H9 (cell line): ENCODE measurements around the gene CSNK1A1L. TPM values are rescaled to one million over a fixed set of nuclear protein-coding genes. Genes with fewer than 3 reads are reported as not detected.

Experiments
- DNase-seq: peaks from one replicate; pipeline ENCODE4 v3.0.0-alpha.2; 2017
- H2AFZ ChIP-seq: one replicate; pipeline ENCODE4 v1.6.1; 2013; ENCODE audit warnings: mild to moderate bottlenecking, low read length, control low read depth, moderate library complexity
- H2AK5ac ChIP-seq: 2 replicates; pipeline ENCODE4 v1.6.1; 2013; ENCODE audit warnings: low read length, control low read depth, mixed read lengths; ENCODE audit not compliant: insufficient read length
- H2BK120ac ChIP-seq: one replicate; pipeline ENCODE4 v1.6.1; 2013; ENCODE audit warnings: low read depth, mild to moderate bottlenecking, low read length, control low read depth, inconsistent platforms; ENCODE audit not compliant: poor library complexity, severe bottlenecking
- H2BK12ac ChIP-seq: 2 replicates; pipeline ENCODE4 v1.6.1; 2013; ENCODE audit warnings: low read length, control low read depth, mixed read lengths, low read depth; ENCODE audit not compliant: insufficient read length
- H2BK15ac ChIP-seq: 2 replicates; pipeline ENCODE4 v1.6.1; 2013; ENCODE audit warnings: low read depth, low read length, control low read depth
- H2BK20ac ChIP-seq: one replicate; pipeline ENCODE4 v1.6.1; 2013; ENCODE audit warnings: low read depth, mild to moderate bottlenecking, low read length, control low read depth, inconsistent platforms; ENCODE audit not compliant: poor library complexity, severe bottlenecking
- H2BK5ac ChIP-seq: 2 replicates; pipeline ENCODE4 v1.6.1; 2013; ENCODE audit warnings: low read length, control low read depth, mixed read lengths; ENCODE audit not compliant: insufficient read length
- H3K14ac ChIP-seq: 2 replicates; pipeline ENCODE4 v1.6.1; 2013; ENCODE audit warnings: low read length, control low read depth; ENCODE audit not compliant: insufficient read depth
- H3K18ac ChIP-seq: 2 replicates; pipeline ENCODE4 v1.6.1; 2013; ENCODE audit warnings: low read depth, mild to moderate bottlenecking, mixed read lengths, low read length, control low read depth; ENCODE audit not compliant: insufficient read length
- H3K23ac ChIP-seq: 2 replicates; pipeline ENCODE4 v1.6.1; 2013; ENCODE audit warnings: low read length, control low read depth, mixed read lengths, low read depth; ENCODE audit not compliant: insufficient read length
- H3K23me2 ChIP-seq: 2 replicates; pipeline ENCODE4 v1.6.1; 2013; ENCODE audit warnings: low read depth, mild to moderate bottlenecking, mixed read lengths, low read length, control low read depth; ENCODE audit not compliant: insufficient read length, poor library complexity, severe bottlenecking
- H3K27ac ChIP-seq: 2 replicates; pipeline ENCODE4 v1.5.1; 2013; ENCODE audit warnings: low read length, control low read depth, mixed read lengths, low read depth; ENCODE audit not compliant: insufficient read length
- H3K27me3 ChIP-seq: 2 replicates; pipeline ENCODE4 v1.6.1; 2013; ENCODE audit warnings: low read length, control low read depth, inconsistent platforms; ENCODE audit not compliant: insufficient read depth
- H3K4ac ChIP-seq: 2 replicates; pipeline ENCODE4 v1.6.1; 2013; ENCODE audit warnings: low read depth, mild to moderate bottlenecking, control low read depth, inconsistent platforms, low read length, moderate library complexity
- H3K4me1 ChIP-seq: 2 replicates; pipeline ENCODE4 v1.6.1; 2013; ENCODE audit warnings: low read length, control low read depth, inconsistent platforms; ENCODE audit not compliant: insufficient read depth
- H3K4me2 ChIP-seq: 2 replicates; pipeline ENCODE4 v1.6.1; 2013; ENCODE audit warnings: low read length, control low read depth, mixed read lengths; ENCODE audit not compliant: insufficient read length, insufficient read depth
- H3K56ac ChIP-seq: 2 replicates; pipeline ENCODE4 v1.6.1; 2013; ENCODE audit warnings: low read depth, mild to moderate bottlenecking, mixed read lengths, low read length, control low read depth; ENCODE audit not compliant: insufficient read length
- H3K79me1 ChIP-seq: 2 replicates; pipeline ENCODE4 v1.6.1; 2013; ENCODE audit warnings: low read depth, mild to moderate bottlenecking, moderate library complexity, low read length, control low read depth, inconsistent platforms; ENCODE audit not compliant: insufficient read depth, poor library complexity, severe bottlenecking
- H3K79me2 ChIP-seq: 2 replicates; pipeline ENCODE4 v1.6.1; 2013; ENCODE audit warnings: low read length, control low read depth, inconsistent platforms; ENCODE audit not compliant: insufficient read depth
- H3K9ac ChIP-seq: 2 replicates; pipeline ENCODE4 v1.6.1; 2013; ENCODE audit warnings: low read length, control low read depth, mixed read lengths; ENCODE audit not compliant: insufficient read length; ENCODE audit errors: extremely low read depth
- H3K9me3 ChIP-seq: one replicate; pipeline ENCODE4 v1.6.1; 2013; ENCODE audit warnings: low read depth, low read length, inconsistent platforms; ENCODE audit not compliant: control insufficient read depth
- H3T11ph ChIP-seq: one replicate; pipeline ENCODE4 v1.6.1; 2013; ENCODE audit warnings: mild to moderate bottlenecking, low read length, control low read depth, inconsistent platforms
- H4K20me1 ChIP-seq: one replicate; pipeline ENCODE4 v1.6.1; 2013; ENCODE audit not compliant: control insufficient read depth, insufficient read length, insufficient read depth
- H4K5ac ChIP-seq: 2 replicates; pipeline ENCODE4 v1.6.1; 2013; ENCODE audit warnings: low read depth, mild to moderate bottlenecking, mixed read lengths, low read length, control low read depth; ENCODE audit not compliant: insufficient read length
- H4K8ac ChIP-seq: replicated peaks from 2 replicates; pipeline ENCODE4 v1.6.1; 2013; ENCODE audit warnings: low read length, control low read depth, mixed read lengths, low read depth; ENCODE audit not compliant: insufficient read length
- H4K91ac ChIP-seq: 2 replicates; pipeline ENCODE4 v1.6.1; 2013; ENCODE audit warnings: low read depth, mild to moderate bottlenecking, moderate library complexity, mixed read lengths, low read length, control low read depth; ENCODE audit not compliant: insufficient read length
- H3K27ac Mint-ChIP-seq, 3 experiments: 2 replicates in 2 of 3; 3 replicates in 1 of 3; pipeline ENCODE4 v1.8.0; 2020 to 2021; ENCODE audit warnings: mixed read lengths in 3 of 3, mild to moderate bottlenecking in 1 of 3, moderate library complexity in 1 of 3
- H3K27me3 Mint-ChIP-seq: 2 replicates; pipeline ENCODE4 v1.8.0; 2021; ENCODE audit warnings: low read depth, mild to moderate bottlenecking, moderate library complexity, mixed read lengths
- H3K36me3 Mint-ChIP-seq, 3 experiments: 2 replicates in 2 of 3; 3 replicates in 1 of 3; pipeline ENCODE4 v1.8.0; 2020 to 2021; ENCODE audit warnings: low read depth in 3 of 3, mixed read lengths in 3 of 3; ENCODE audit not compliant: insufficient read depth in 1 of 3
- H3K4me1 Mint-ChIP-seq, 2 experiments: 2 replicates each; pipeline ENCODE4 v1.8.0; 2020; ENCODE audit warnings: mixed read lengths in 2 of 2
- H3K4me3 Mint-ChIP-seq, 2 experiments: 2 replicates in 1 of 2; 3 replicates in 1 of 2; pipeline ENCODE4 v1.8.0; 2020 to 2021; ENCODE audit warnings: mild to moderate bottlenecking in 2 of 2, mixed read lengths in 2 of 2, moderate library complexity in 1 of 2
- H3K9me3 Mint-ChIP-seq, 2 experiments: 2 replicates in 1 of 2; 3 replicates in 1 of 2; pipeline ENCODE4 v1.8.0; 2020; ENCODE audit warnings: mild to moderate bottlenecking in 2 of 2, mixed read lengths in 2 of 2, moderate library complexity in 1 of 2
- CTCF ChIP-seq: fragments of 200-600 bp; sonication (generic); conservative IDR thresholded peaks from 3 replicates; pipeline ENCODE4 v1.8.0; 2021; ENCODE audit warnings: antibody characterized with exemption, mild to moderate bottlenecking
- WGBS: extraction: QIAGEN DNeasy Blood & Tissue Kit; methylation state at CpG from one replicate; pipeline ENCODE4 v1.1.7; 2013; ENCODE audit warnings: missing lambda C conversion rate, low lambda C conversion rate, mixed read lengths; ENCODE audit not compliant: insufficient read length; ENCODE audit errors: extremely low coverage; 5-methylcytosine and 5-hydroxymethylcytosine counted together
- long read RNA-seq: library from polyadenylated mRNA; unstranded; transcript quantifications from one replicate; pipeline ENCODE4 v2.0.0, GENCODE V29; 2020
- total RNA-seq: library from RNA; stranded (reverse); gene quantifications from 2 replicates; pipeline ENCODE4 v1.2.1, GENCODE V29; 2021

CSNK1A1L gene
- total RNA-seq, result not detected in 2 replicates
- long read RNA-seq, result 0 reads

- Histone ChIP-seq H3K14ac (no peak within 1 kb of the TSS), H3T11ph (no peak within 1 kb of the TSS), H3K27ac (no peak within 1 kb of the TSS), H2BK15ac (no peak within 1 kb of the TSS), H4K5ac (no peak within 1 kb of the TSS), H3K9ac (no peak within 1 kb of the TSS), H4K91ac (no peak within 1 kb of the TSS), H3K18ac (no peak within 1 kb of the TSS), H4K20me1 (no peaks in the 10 kb centered on the region), H2AFZ (no peak within 1 kb of the TSS), H3K79me2 (no peaks in the 10 kb centered on the region), H2AK5ac (no peak within 1 kb of the TSS), H2BK5ac (no peak within 1 kb of the TSS), H3K27me3 (no peaks in the 10 kb centered on the region), H3K23ac (no peak within 1 kb of the TSS), H2BK120ac (no peak within 1 kb of the TSS), H3K23me2 (no peaks in the 10 kb centered on the region), H3K4ac (no peak within 1 kb of the TSS), H3K9me3 (no peaks in the 10 kb centered on the region), H3K4me1 (peaks cover 3% of the 10 kb centered on the region; the same call in 1 of the 2 replicates), H4K8ac (no peak within 1 kb of the TSS), H3K79me1 (no peaks in the 10 kb centered on the region), H2BK12ac (no peak within 1 kb of the TSS), H2BK20ac (no peak within 1 kb of the TSS), H3K4me2 (no peak within 1 kb of the TSS), H3K56ac (no peak within 1 kb of the TSS)
- TF ChIP-seq CTCF, result no peak
- Mint-ChIP-seq H3K4me1 (peaks cover 25 to 26% of the 10 kb centered on the region in 2 experiments), H3K27me3 (no peaks in the 10 kb centered on the region; the same call in 1 of the 2 replicates), H3K4me3 (no peak within 1 kb of the TSS), H3K36me3 (peaks cover 0 to 6% (median 0%) of the 10 kb centered on the region in 3 experiments; a peak in 2 of 7 replicates), H3K9me3 (peaks cover 2 to 4% of the 10 kb centered on the region in 2 experiments; a peak in 2 of 5 replicates), H3K27ac (peak within 1 kb of the TSS in 2 of 3 experiments; percentile 35 to 80; a peak in 4 of 7 replicates)
- WGBS, result no CpG with 5 or more reads among the region's 26 CpGs
- no peak for DNase-seq
Observed at GRCh38 chr13:37105251-37105714, at the start of gene CSNK1A1L. CSNK1A1L (minus strand) TSS chr13:37105664; CDS start chr13:37105256, 408 bp downstream.
